GM12891 (cell line): ENCODE measurements around the gene EBP.

ENCODE experiments used
- PAX5 ChIP-seq: IDR thresholded peaks from 2 replicates; pipeline ENCODE4 v1.6.1; 2011; ENCODE audit warnings: low read length, moderate library complexity, mild to moderate bottlenecking; ENCODE audit not compliant: insufficient read depth, severe bottlenecking
- POLR2A ChIP-seq: IDR thresholded peaks from 2 replicates; pipeline ENCODE4 v1.6.1; 2011; ENCODE audit warnings: low read depth, low read length, control low read depth
- POLR2AphosphoS5 ChIP-seq: IDR thresholded peaks from 2 replicates; pipeline ENCODE4 v1.6.1; 2011; ENCODE audit warnings: low read depth, low read length, control low read depth
- POU2F2 ChIP-seq: IDR thresholded peaks from 2 replicates; pipeline ENCODE4 v1.6.1; 2011; ENCODE audit warnings: low read depth, mild to moderate bottlenecking, control low read depth, low read length, moderate library complexity
- SPI1 ChIP-seq: IDR thresholded peaks from 2 replicates; pipeline ENCODE4 v1.6.1; 2011; ENCODE audit warnings: low read depth, low read length, control low read depth
- TAF1 ChIP-seq: IDR thresholded peaks from 2 replicates; pipeline ENCODE4 v1.6.1; 2011; ENCODE audit warnings: low read depth, low read length, control low read depth

GRCh38 chrX:48487362-48487798 is 34.2 kb upstream of the EBP start:
- TF ChIP-seq POLR2A (0 out of 2 replicates have a peak, but pooled peaks have one; percentile 10), POLR2AphosphoS5 (no peak), TAF1 (no peak), PAX5 (no peak), SPI1 (no peak), POU2F2 (no peak)
